Neuronal stem cell (in vitro differentiated cells): ENCODE measurements around the gene CCDC73.

Experiments used
- DNase-seq: peaks from one replicate; pipeline ENCODE4 v3.0.0-alpha.2; 2013; ENCODE audit warnings: low spot score
- H2AFZ ChIP-seq: one replicate; pipeline ENCODE4 v1.6.1; 2013; ENCODE audit warnings: mild to moderate bottlenecking, low read length, inconsistent platforms
- H2AK5ac ChIP-seq: 2 replicates; pipeline ENCODE4 v1.6.1; 2013; ENCODE audit warnings: low read depth, mild to moderate bottlenecking, inconsistent platforms, low read length, moderate library complexity, mixed read lengths
- H2BK120ac ChIP-seq: 2 replicates; pipeline ENCODE4 v1.6.1; 2013; ENCODE audit warnings: low read depth, mild to moderate bottlenecking, inconsistent platforms, low read length, moderate library complexity, mixed read lengths
- H2BK12ac ChIP-seq: one replicate; pipeline ENCODE4 v1.6.1; 2013; ENCODE audit warnings: low read length, inconsistent platforms
- H2BK15ac ChIP-seq: 2 replicates; pipeline ENCODE4 v1.6.1; 2013; ENCODE audit warnings: mild to moderate bottlenecking, low read length, inconsistent platforms, mixed read lengths
- H2BK5ac ChIP-seq: one replicate; pipeline ENCODE4 v1.6.1; 2013; ENCODE audit warnings: inconsistent platforms, mild to moderate bottlenecking, low read length, moderate library complexity
- H3K14ac ChIP-seq: one replicate; pipeline ENCODE4 v1.6.1; 2013; ENCODE audit warnings: low read length, inconsistent platforms
- H3K18ac ChIP-seq: 2 replicates; pipeline ENCODE4 v1.6.1; 2013; ENCODE audit warnings: low read length, inconsistent platforms
- H3K23ac ChIP-seq: 2 replicates; pipeline ENCODE4 v1.6.1; 2013; ENCODE audit warnings: low read depth, mild to moderate bottlenecking, mixed read lengths, low read length, inconsistent platforms; ENCODE audit not compliant: poor library complexity
- H3K27ac ChIP-seq: replicated peaks from 3 replicates; pipeline ENCODE4 v1.5.1; 2013; ENCODE audit warnings: low read length, inconsistent platforms
- H3K27me3 ChIP-seq, 3 experiments: 2 replicates each; pipeline ENCODE4 v1.6.1; 2013; ENCODE audit warnings: low read length in 3 of 3, mild to moderate bottlenecking in 2 of 3, inconsistent platforms in 1 of 3, low read depth in 1 of 3, mixed read lengths in 1 of 3, moderate library complexity in 1 of 3; ENCODE audit not compliant: control insufficient read depth in 3 of 3, insufficient read depth in 3 of 3
- H3K36me3 ChIP-seq, 2 donors: replicated peaks in 1 of 2; 2 replicates each; pipeline ENCODE4 v1.6.1; 2013; ENCODE audit warnings: low read length in 2 of 2; ENCODE audit not compliant: control insufficient read depth in 2 of 2, insufficient read depth in 2 of 2
- H3K4ac ChIP-seq: 2 replicates; pipeline ENCODE4 v1.6.1; 2013; ENCODE audit warnings: inconsistent platforms, mild to moderate bottlenecking, low read length, moderate library complexity
- H3K4me1 ChIP-seq, 2 donors: 1 replicate in 1 of 2; 2 replicates in 1 of 2; pipeline ENCODE4 v1.6.1; 2013; ENCODE audit warnings: low read length in 2 of 2, low read depth in 1 of 2; ENCODE audit not compliant: control insufficient read depth in 2 of 2, insufficient read depth in 1 of 2
- H3K4me2 ChIP-seq: one replicate; pipeline ENCODE4 v1.6.1; 2013; ENCODE audit warnings: mild to moderate bottlenecking, low read length, inconsistent platforms; ENCODE audit not compliant: insufficient read depth, poor library complexity, severe bottlenecking
- H3K4me3 ChIP-seq, 2 donors: 2 replicates each; pipeline ENCODE4 v1.5.1; 2013; ENCODE audit warnings: low read length in 2 of 2, mild to moderate bottlenecking in 2 of 2, inconsistent platforms in 1 of 2, moderate library complexity in 1 of 2
- H3K79me1 ChIP-seq: one replicate; pipeline ENCODE4 v1.6.1; 2013; ENCODE audit warnings: low read depth, mild to moderate bottlenecking, inconsistent platforms, low read length, moderate library complexity
- H3K9ac ChIP-seq: one replicate; pipeline ENCODE4 v1.6.1; 2013; ENCODE audit warnings: mild to moderate bottlenecking, low read depth, low read length, inconsistent platforms; ENCODE audit not compliant: poor library complexity
- H3K9me3 ChIP-seq, 2 donors: replicated peaks in 1 of 2; 2 replicates each; pipeline versions ENCODE3 to v1.6.1; 2013; ENCODE audit warnings: low read length in 2 of 2, mild to moderate bottlenecking in 2 of 2, inconsistent platforms in 1 of 2, low read depth in 1 of 2, mixed read lengths in 1 of 2, moderate library complexity in 1 of 2; ENCODE audit not compliant: control insufficient read depth in 2 of 2, insufficient read depth in 1 of 2
- H4K8ac ChIP-seq: one replicate; pipeline ENCODE4 v1.6.1; 2013; ENCODE audit warnings: low read depth, mild to moderate bottlenecking, inconsistent platforms, low read length, moderate library complexity
- H4K91ac ChIP-seq: one replicate; pipeline ENCODE4 v1.6.1; 2013; ENCODE audit warnings: low read length, low read depth, mild to moderate bottlenecking, inconsistent platforms; ENCODE audit not compliant: poor library complexity
- WGBS, 2 donors: extraction: QIAGEN DNeasy Blood & Tissue Kit; methylation state at CpG; one replicate each; pipeline ENCODE4 v1.1.7; 2013; ENCODE audit warnings: missing lambda C conversion rate in 2 of 2, mixed read lengths in 1 of 2; ENCODE audit not compliant: insufficient read length in 2 of 2, insufficient replicate concordance in 1 of 2; ENCODE audit errors: extremely low coverage in 2 of 2; 5-methylcytosine and 5-hydroxymethylcytosine counted together

The CCDC73 gene

DNA sequence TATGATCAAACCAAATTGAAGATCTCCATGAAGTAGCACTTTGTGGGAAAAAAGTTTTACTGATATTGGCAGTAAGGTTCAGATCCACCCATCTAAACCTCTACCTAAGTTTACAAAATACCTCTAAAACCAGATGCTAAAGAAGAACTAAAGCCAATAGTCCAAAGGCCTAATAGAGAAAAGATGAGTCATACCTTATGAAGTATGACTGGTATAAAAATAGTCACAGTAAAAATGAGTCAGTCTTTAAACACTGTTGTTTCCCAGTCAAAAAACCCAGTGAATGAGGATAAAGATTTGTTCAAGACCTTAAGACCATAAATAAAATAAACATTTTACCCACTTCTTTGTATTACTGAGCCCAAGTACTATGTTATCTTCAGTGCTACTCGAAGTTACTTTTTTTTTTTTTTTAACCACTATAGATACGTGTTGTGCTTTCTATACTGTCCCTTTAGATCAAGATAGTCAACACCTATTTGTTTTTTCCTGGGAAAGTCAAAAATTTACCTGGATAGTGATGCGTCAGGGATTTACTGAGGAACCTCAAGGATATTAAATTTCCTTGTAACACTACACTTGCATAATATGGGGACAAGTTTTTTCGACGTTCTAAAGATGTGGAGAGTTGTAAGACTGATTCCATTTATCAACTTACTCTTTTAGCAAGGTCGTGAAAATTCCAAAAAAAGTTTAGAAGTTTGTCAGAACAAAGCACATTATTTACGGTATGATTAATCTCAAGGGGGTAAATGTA is 87.3 kb downstream of the CCDC73 start:
- Histone ChIP-seq H3K4ac (no peak overlapping the region), H3K4me2 (no peak overlapping the region), H2BK12ac (no peak overlapping the region), H3K79me1 (peaks cover 2% of the 10 kb centered on the region), H3K36me3 (no peaks in the 10 kb centered on the region), H3K27ac (no peak overlapping the region), H3K27me3 (no peaks in the 10 kb centered on the region), H2BK120ac (no peak overlapping the region), H3K9ac (no peak overlapping the region), H2BK15ac (no peak overlapping the region), H3K14ac (no peak overlapping the region), H3K9me3 (peaks cover 0 to 4% of the 10 kb centered on the region in 2 donors), H3K18ac (no peak overlapping the region), H2AFZ (no peak overlapping the region), H4K91ac (no peak overlapping the region), H3K4me3 (no peak overlapping the region), H2AK5ac (no peak overlapping the region), H4K8ac (no peak overlapping the region), H2BK5ac (no peak overlapping the region), H3K23ac (no peak overlapping the region), H3K4me1 (no peaks in the 10 kb centered on the region)
- no CpG with 5 or more reads among the region's 7 CpGs for WGBS, 2 donors
- DNase-seq, result no peak

DNA sequence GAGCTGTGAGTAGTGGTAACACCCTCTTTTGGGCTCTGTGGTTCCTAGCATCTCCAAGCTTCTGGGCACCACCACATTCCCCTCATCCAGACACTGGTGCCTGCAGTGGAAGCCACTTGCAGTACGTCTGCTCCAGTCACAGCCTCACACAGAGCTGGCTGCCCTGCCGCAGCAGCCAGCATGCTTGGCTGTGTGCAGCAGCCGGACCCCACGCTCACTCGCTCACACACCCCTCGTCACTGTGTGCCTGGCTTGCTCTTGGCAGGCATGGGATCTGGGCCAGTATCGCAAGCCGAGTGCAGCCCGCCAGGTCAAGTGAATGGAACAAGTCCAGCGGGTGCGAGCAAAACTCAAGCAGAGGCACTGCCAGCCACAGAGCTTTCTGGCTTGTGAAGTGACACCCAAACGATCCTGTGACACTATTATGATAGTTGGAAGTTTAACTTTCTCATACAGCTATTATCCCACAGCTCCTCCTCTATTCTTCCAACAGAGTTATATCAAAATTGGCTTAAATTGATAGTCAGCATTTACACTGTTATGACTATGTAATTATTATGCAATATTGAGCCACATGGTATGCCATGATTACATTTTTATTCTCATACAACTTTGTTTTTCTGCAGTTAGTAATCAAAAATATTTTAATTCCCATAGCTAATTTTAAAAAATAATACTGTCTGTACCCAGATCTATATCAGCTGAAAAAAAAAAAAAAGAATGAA is 89.0 kb downstream of the CCDC73 start:
- H3K4me2 ChIP-seq, result no peak overlapping the region
- H3K4ac ChIP-seq, result no peak overlapping the region
- no peak overlapping the region for H2BK15ac ChIP-seq
- no peak overlapping the region for H3K4me3 ChIP-seq
- no peak overlapping the region for H2AK5ac ChIP-seq
- H2BK12ac ChIP-seq, result no peak overlapping the region
- H2AFZ ChIP-seq, result no peak overlapping the region
- no peaks in the 10 kb centered on the region for H3K36me3 ChIP-seq
- peak overlapping the region; percentile 31 for H3K14ac ChIP-seq
- H3K4me1 ChIP-seq, result no peaks in the 10 kb centered on the region
- peak overlapping the region; percentile 44 for H3K9ac ChIP-seq
- DNase-seq, result no peak
- no peak overlapping the region for H3K23ac ChIP-seq
- no peak overlapping the region for H4K91ac ChIP-seq
- no peaks in the 10 kb centered on the region for H3K27me3 ChIP-seq
- peaks cover 0 to 4% of the 10 kb centered on the region in 2 donors for H3K9me3 ChIP-seq
- no peak overlapping the region for H4K8ac ChIP-seq
- no peak overlapping the region for H3K27ac ChIP-seq
- H3K18ac ChIP-seq, result no peak overlapping the region
- H3K79me1 ChIP-seq, result peaks cover 2% of the 10 kb centered on the region
- no CpG with 5 or more reads among the region's 12 CpGs for WGBS, 2 donors
- no peak overlapping the region for H2BK5ac ChIP-seq
- no peak overlapping the region for H2BK120ac ChIP-seq

DNA sequence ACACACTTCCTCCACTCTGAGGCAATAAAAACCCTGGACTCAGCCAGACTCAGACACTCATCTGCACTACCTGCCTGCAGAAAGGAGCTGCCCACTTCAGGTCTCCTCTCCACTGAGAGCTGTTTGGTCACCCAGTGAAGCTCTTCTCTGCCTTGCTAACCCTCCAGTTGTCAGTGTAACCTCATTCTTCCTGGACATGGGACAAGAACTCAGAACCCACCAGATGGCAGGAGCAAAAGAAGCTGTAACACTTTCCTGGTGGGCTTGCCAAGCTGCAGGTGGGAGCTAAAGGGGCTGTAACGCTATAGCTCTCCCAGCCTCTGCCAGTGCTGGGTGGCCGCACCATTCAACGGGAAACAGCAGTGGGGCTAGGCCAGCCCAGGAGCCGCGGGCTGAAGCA is 89.7 kb downstream of the CCDC73 start:
- Histone ChIP-seq H4K8ac (no peak overlapping the region), H3K9ac (no peak overlapping the region), H3K4me1 (no peaks in the 10 kb centered on the region), H2BK120ac (no peak overlapping the region), H2AK5ac (no peak overlapping the region), H2BK15ac (no peak overlapping the region), H2BK12ac (no peak overlapping the region), H3K27ac (no peak overlapping the region), H3K4me3 (no peak overlapping the region), H3K23ac (no peak overlapping the region), H3K36me3 (no peaks in the 10 kb centered on the region), H3K9me3 (peaks cover 0 to 4% of the 10 kb centered on the region in 2 donors), H3K27me3 (no peaks in the 10 kb centered on the region), H2AFZ (no peak overlapping the region), H3K14ac (peak overlapping the region; percentile 12), H3K79me1 (peaks cover 2% of the 10 kb centered on the region), H3K4ac (no peak overlapping the region), H3K4me2 (no peak overlapping the region), H4K91ac (no peak overlapping the region), H3K18ac (no peak overlapping the region), H2BK5ac (no peak overlapping the region)
- WGBS, 2 donors, result no CpG with 5 or more reads among the region's 5 CpGs
- no peak for DNase-seq

DNA sequence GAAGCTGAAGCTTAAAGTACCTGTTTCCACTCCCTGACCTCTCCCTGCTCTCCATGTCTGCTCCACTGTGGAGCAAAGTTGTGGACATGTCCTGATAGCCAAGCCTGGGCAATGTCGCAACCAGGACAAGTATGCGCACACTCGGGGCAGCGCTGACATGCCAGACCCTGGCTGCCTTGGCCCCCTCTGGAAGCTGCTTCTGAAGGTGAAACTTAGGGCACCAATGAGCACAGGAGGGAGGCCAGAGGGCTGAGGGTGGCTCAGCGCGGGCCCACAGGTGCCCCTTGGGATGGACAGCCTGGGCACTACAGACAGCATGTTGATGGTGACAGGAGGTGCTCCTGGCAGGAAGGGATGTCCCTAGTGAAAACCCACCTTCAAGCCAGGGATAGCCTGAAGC is 90.2 kb downstream of the CCDC73 start:
- no peak overlapping the region for H2BK15ac ChIP-seq
- H3K27ac ChIP-seq, result no peak overlapping the region
- no peak overlapping the region for H3K23ac ChIP-seq
- no peak overlapping the region for H3K4me2 ChIP-seq
- no peak overlapping the region for H3K4ac ChIP-seq
- H2AFZ ChIP-seq, result no peak overlapping the region
- WGBS, 2 donors, result no CpG with 5 or more reads among the region's 6 CpGs
- no peak for DNase-seq
- H3K36me3 ChIP-seq, result no peaks in the 10 kb centered on the region
- H2AK5ac ChIP-seq, result peak overlapping the region; percentile 56
- H2BK5ac ChIP-seq, result no peak overlapping the region
- peak overlapping the region in 1 of 2 donors; percentile 36 for H3K4me3 ChIP-seq
- H2BK12ac ChIP-seq, result peak overlapping the region; percentile 8
- no peak overlapping the region for H2BK120ac ChIP-seq
- H4K8ac ChIP-seq, result no peak overlapping the region
- no peaks in the 10 kb centered on the region for H3K27me3 ChIP-seq
- no peaks in the 10 kb centered on the region for H3K4me1 ChIP-seq
- no peak overlapping the region for H3K18ac ChIP-seq
- H4K91ac ChIP-seq, result no peak overlapping the region
- H3K14ac ChIP-seq, result peak overlapping the region; percentile 12
- H3K9ac ChIP-seq, result no peak overlapping the region
- peaks cover 2% of the 10 kb centered on the region for H3K79me1 ChIP-seq
- H3K9me3 ChIP-seq, result peaks cover 0 to 4% of the 10 kb centered on the region in 2 donors
